HFF-Myc (cell line): ENCODE results near the gene TANC1.

Experiments used
- DNase-seq: peaks from one replicate; pipeline ENCODE4 v3.0.0-alpha.2; 2011; ENCODE audit warnings: low read depth; ENCODE audit errors: extremely low read depth
- H3K4me3 ChIP-seq: replicated peaks from 2 replicates; pipeline ENCODE4 v1.5.1; 2011; ENCODE audit warnings: low read depth, mild to moderate bottlenecking, control low read depth, low read length
- CTCF ChIP-seq: IDR thresholded peaks from 2 replicates; pipeline ENCODE4 v1.5.1; 2012; ENCODE audit warnings: mild to moderate bottlenecking, low read depth, low read length, control low read depth; ENCODE audit errors: missing control alignments

TANC1 gene

GRCh38 chr2:158940356-158940755 lies 28.1 kb upstream of the TANC1 start:
- no peak overlapping the region for H3K4me3 ChIP-seq
- no peak for DNase-seq
- TF ChIP-seq CTCF = no peak

- no peak for TF ChIP-seq CTCF
- DNase-seq = no peak
- no peak overlapping the region for H3K4me3 ChIP-seq
Measured at GRCh38 chr2:158943973-158944372, 24.5 kb upstream of the TANC1 start.

GRCh38 chr2:158948964-158949699 lies 19.3 kb upstream of the TANC1 start:
- no peak for DNase-seq
- TF ChIP-seq CTCF = no peak
- H3K4me3 ChIP-seq = no peak overlapping the region

GRCh38 chr2:158953454-158953853 lies 15.0 kb upstream of the TANC1 start:
- TF ChIP-seq CTCF = no peak
- DNase-seq = no peak
- no peak overlapping the region for H3K4me3 ChIP-seq

- H3K4me3 ChIP-seq = no peak overlapping the region
- no peak for TF ChIP-seq CTCF
- DNase-seq = peak; percentile 80
Measured at GRCh38 chr2:158953926-158954763, 14.3 kb upstream of the TANC1 start.

GRCh38 chr2:158955842-158956365 lies 12.5 kb upstream of the TANC1 start:
- H3K4me3 ChIP-seq = no peak overlapping the region
- DNase-seq = no peak
- no peak for TF ChIP-seq CTCF
